IMR-90 (cell line): ENCODE results near the gene GRAMD2A. TPM values are rescaled to one million over a fixed set of nuclear protein-coding genes. Genes with fewer than 3 reads are reported as not detected.

ENCODE experiments used
- ATAC-seq: fragments of 200-7000 bp; cut with Tn5 transposase; 2 replicates; pipeline ENCODE4 v1.9.1; 2020; ENCODE audit warnings: low read depth, mild to moderate bottlenecking, moderate library complexity
- BruUV-seq: library from RNA; stranded (reverse); fragments of 400-500 nt; replicated peaks from 2 replicates; lab custom pipeline; 2021; lab: Mats Ljungman, UMichigan
- CTCF ChIA-PET: fragments of 300-600 bp; formaldehyde crosslinking; extraction: SDS; loops from one replicate; lab custom pipeline; 2021; ENCODE audit warnings: antibody characterized with exemption; lab: Yijun Ruan, JAX
- POLR2A ChIA-PET: fragments of 300-600 bp; sonication (Branson Sonifier 250); formaldehyde crosslinking; loops from one replicate; lab custom pipeline; 2022; ENCODE audit warnings: antibody characterized with exemption; ENCODE audit not compliant: unreplicated experiment; lab: Charles Lee
- DNase-seq: peaks from one replicate; pipeline ENCODE4 v3.0.0; 2013
- H2AFZ ChIP-seq: replicated peaks from 2 replicates; pipeline ENCODE3; 2013; ENCODE audit warnings: low read length, mild to moderate bottlenecking; ENCODE audit not compliant: poor library complexity
- H2AK5ac ChIP-seq: 2 replicates; pipeline ENCODE4 v1.6.1; 2013; ENCODE audit warnings: low read depth, low read length, inconsistent platforms
- H2AK9ac ChIP-seq: replicated peaks from 2 replicates; pipeline ENCODE3; 2013; ENCODE audit warnings: mild to moderate bottlenecking, low read depth, low read length, moderate library complexity; ENCODE audit not compliant: poor library complexity
- H2BK120ac ChIP-seq: 2 replicates; pipeline ENCODE4 v1.6.1; 2013; ENCODE audit warnings: low read depth, low read length, inconsistent platforms
- H2BK15ac ChIP-seq: 3 replicates; pipeline ENCODE4 v1.6.1; 2013; ENCODE audit warnings: low read depth, low read length, inconsistent platforms
- H2BK20ac ChIP-seq: 2 replicates; pipeline ENCODE4 v1.6.1; 2013; ENCODE audit warnings: low read depth, mild to moderate bottlenecking, inconsistent platforms, low read length, moderate library complexity
- H2BK5ac ChIP-seq: 2 replicates; pipeline ENCODE4 v1.6.1; 2013; ENCODE audit warnings: mild to moderate bottlenecking, low read depth, low read length, inconsistent platforms; ENCODE audit not compliant: poor library complexity, severe bottlenecking
- H3K14ac ChIP-seq: replicated peaks from 2 replicates; pipeline ENCODE4 v1.6.1; 2013; ENCODE audit warnings: low read depth, low read length, inconsistent platforms
- H3K18ac ChIP-seq: 2 replicates; pipeline ENCODE4 v1.6.1; 2013; ENCODE audit warnings: low read depth, low read length, control low read depth
- H3K23ac ChIP-seq: 2 replicates; pipeline ENCODE4 v1.6.1; 2013; ENCODE audit warnings: low read depth, low read length, inconsistent platforms
- H3K27ac ChIP-seq: 2 replicates; pipeline ENCODE4 v1.5.1; 2013; ENCODE audit warnings: mild to moderate bottlenecking, control low read depth, low read length; ENCODE audit not compliant: insufficient read depth
- H3K27me3 ChIP-seq: 2 replicates; pipeline ENCODE4 v1.6.1; 2013; ENCODE audit warnings: low read length; ENCODE audit not compliant: control insufficient read depth, insufficient read depth
- H3K36me3 ChIP-seq: 2 replicates; pipeline ENCODE4 v1.6.1; 2013; ENCODE audit warnings: low read length, mixed read lengths; ENCODE audit not compliant: control insufficient read depth, insufficient read depth
- H3K4ac ChIP-seq: 2 replicates; pipeline ENCODE4 v1.6.1; 2013; ENCODE audit warnings: low read depth, low read length, inconsistent platforms
- H3K4me1 ChIP-seq: 2 replicates; pipeline ENCODE4 v1.6.1; 2013; ENCODE audit warnings: low read length, mixed read lengths; ENCODE audit not compliant: control insufficient read depth, insufficient read depth
- H3K4me2 ChIP-seq: 2 replicates; pipeline ENCODE4 v1.6.1; 2013; ENCODE audit warnings: low read depth, mild to moderate bottlenecking, control low read depth, low read length, moderate library complexity
- H3K4me3 ChIP-seq: 2 replicates; pipeline ENCODE4 v1.5.1; 2013; ENCODE audit warnings: low read depth, mild to moderate bottlenecking, control low read depth, low read length, moderate library complexity; ENCODE audit not compliant: insufficient read depth
- H3K56ac ChIP-seq: 2 replicates; pipeline ENCODE4 v1.6.1; 2013; ENCODE audit warnings: low read length, inconsistent platforms; ENCODE audit not compliant: insufficient read depth; ENCODE audit errors: extremely low read depth
- H3K79me1 ChIP-seq, 2 experiments: 2 replicates each; pipeline ENCODE4 v1.6.1; 2013; ENCODE audit warnings: low read length in 2 of 2, inconsistent platforms in 1 of 2, low read depth in 1 of 2
- H3K9ac ChIP-seq: 2 replicates; pipeline ENCODE4 v1.6.1; 2013; ENCODE audit warnings: low read depth, low read length, control low read depth
- H3K9me1 ChIP-seq: 2 replicates; pipeline ENCODE4 v1.6.1; 2013; ENCODE audit warnings: low read length, inconsistent platforms; ENCODE audit not compliant: insufficient read depth
- H3K9me3 ChIP-seq: 2 replicates; pipeline ENCODE4 v1.6.1; 2013; ENCODE audit warnings: low read length; ENCODE audit not compliant: control insufficient read depth, insufficient read depth
- H4K20me1 ChIP-seq: 2 replicates; pipeline ENCODE4 v1.6.1; 2013; ENCODE audit warnings: low read length, inconsistent platforms; ENCODE audit not compliant: insufficient read depth
- H4K5ac ChIP-seq: 2 replicates; pipeline ENCODE4 v1.6.1; 2013; ENCODE audit warnings: mild to moderate bottlenecking, low read depth, low read length, control low read depth
- H4K8ac ChIP-seq, 2 experiments: 2 replicates each; pipeline ENCODE4 v1.6.1; 2013; ENCODE audit warnings: low read depth in 2 of 2, low read length in 2 of 2, control low read depth in 1 of 2, inconsistent platforms in 1 of 2
- H4K91ac ChIP-seq: 2 replicates; pipeline ENCODE4 v1.6.1; 2013; ENCODE audit warnings: low read depth, low read length, inconsistent platforms; ENCODE audit not compliant: insufficient read depth
- FOS ChIP-seq: fragments of 150-350 bp; IDR thresholded peaks from 2 replicates; pipeline ENCODE4 v1.6.1; 2016; ENCODE audit warnings: low read depth, low read length
- MAFK ChIP-seq: IDR thresholded peaks from 2 replicates; pipeline ENCODE4 v1.6.1; 2012; ENCODE audit warnings: low read depth, low read length, improper control_type of control experiment
- SMC3 ChIP-seq: fragments of 150-350 bp; IDR thresholded peaks from 2 replicates; pipeline ENCODE4 v1.6.1; 2016; ENCODE audit warnings: low read depth, mild to moderate bottlenecking, antibody characterized with exemption, low read length, moderate library complexity
- USF2 ChIP-seq: fragments of 150-350 bp; IDR thresholded peaks from 2 replicates; pipeline ENCODE4 v1.6.1; 2017; ENCODE audit warnings: mild to moderate bottlenecking, antibody characterized with exemption, low read length, low read depth
- WGBS, 2 experiments: methylation state at CpG; one replicate each; pipeline versions ENCODE4 v1.1.5 to v1.1.7; 2013; ENCODE audit warnings: missing lambda C conversion rate in 2 of 2; ENCODE audit not compliant: insufficient read length in 1 of 2; ENCODE audit errors: extremely low coverage in 2 of 2; 5-methylcytosine and 5-hydroxymethylcytosine counted together
- dilution Hi-C: fragments of 300-500 bp; cut with HindIII; formaldehyde crosslinking; loops from one replicate; pipeline ENCODE4 v1.14.3; 2018; ENCODE audit warnings: low sequenced_read_pairs; ENCODE audit not compliant: unreplicated experiment
- in situ Hi-C: fragments of 300-500 bp; cut with MboI; formaldehyde crosslinking; loops from 3 replicates; pipeline ENCODE4 v1.14.3; 2019; ENCODE audit warnings: low sequenced_read_pairs, inconsistent platforms, mixed read lengths
- intact Hi-C: fragments of 100-400 bp; cut with micrococcal nuclease; formaldehyde crosslinking; loops from 2 replicates; pipeline ENCODE4 v1.10.0; 2022
- polyA plus RNA-seq, 3 experiments: library from polyadenylated mRNA; depleted of rRNA; stranded (reverse); fragments of >200 nt; gene quantifications; 2 replicates each; pipeline ENCODE4 v1.2.3, GENCODE V29; 2012; ENCODE audit warnings: low replicate concordance in 1 of 3
- total RNA-seq: library from RNA; depleted of rRNA; stranded (reverse); fragments of >200 nt; gene quantifications from 2 replicates; pipeline ENCODE4 v1.2.3, GENCODE V29; 2012

GRAMD2A gene
- total and polyA plus RNA-seq, 2 of the 4 experiments (the other 2 are of a cell fraction), result 0.14 to 0.18 TPM

GRCh38 chr15:72173864-72174550 is 23.6 kb downstream of the GRAMD2A start:
- Histone ChIP-seq H4K5ac (no peak overlapping the region), H3K4me1 (peaks cover under 1% of the 10 kb centered on the region; the same call in 1 of the 2 replicates), H3K4me3 (no peak overlapping the region), H3K18ac (no peak overlapping the region), H3K4me2 (no peak overlapping the region), H2BK15ac (no peak overlapping the region), H3K14ac (no peak overlapping the region), H2AFZ (no peak overlapping the region), H2BK20ac (no peak overlapping the region), H3K56ac (no peak overlapping the region), H3K23ac (no peak overlapping the region), H2AK5ac (no peak overlapping the region), H2BK120ac (no peak overlapping the region), H4K91ac (no peak overlapping the region), H2BK5ac (no peak overlapping the region), H3K79me1 (no peaks in the 10 kb centered on the region), H3K4ac (no peak overlapping the region), H3K9me3 (no peaks in the 10 kb centered on the region), H4K8ac (no peak overlapping the region), H3K27me3 (peaks cover 59% of the 10 kb centered on the region), H3K9ac (no peak overlapping the region), H3K27ac (no peak overlapping the region), H4K20me1 (no peaks in the 10 kb centered on the region), H3K9me1 (no peaks in the 10 kb centered on the region; the same call in 1 of the 2 replicates), H3K36me3 (no peaks in the 10 kb centered on the region), H2AK9ac (no peak overlapping the region)
- no peak for TF ChIP-seq FOS
- TF ChIP-seq USF2, result no peak
- no peak for TF ChIP-seq MAFK
- no peak for TF ChIP-seq SMC3
- BruUV-seq, result no TSS peak
- in situ Hi-C loops, result no loop called here
- intact Hi-C loops, result no loop called here
- no peak for ATAC-seq
- POLR2A ChIA-PET, result no interaction called here
- WGBS, 2 experiments, result no CpG with 5 or more reads among the region's 12 CpGs
- no peak for DNase-seq
- dilution Hi-C loops, result no loop called here
- CTCF ChIA-PET, result no interaction called here
